Measurements from ENCODE around the gene OR6S1.

Gene OR6S1

DNA sequence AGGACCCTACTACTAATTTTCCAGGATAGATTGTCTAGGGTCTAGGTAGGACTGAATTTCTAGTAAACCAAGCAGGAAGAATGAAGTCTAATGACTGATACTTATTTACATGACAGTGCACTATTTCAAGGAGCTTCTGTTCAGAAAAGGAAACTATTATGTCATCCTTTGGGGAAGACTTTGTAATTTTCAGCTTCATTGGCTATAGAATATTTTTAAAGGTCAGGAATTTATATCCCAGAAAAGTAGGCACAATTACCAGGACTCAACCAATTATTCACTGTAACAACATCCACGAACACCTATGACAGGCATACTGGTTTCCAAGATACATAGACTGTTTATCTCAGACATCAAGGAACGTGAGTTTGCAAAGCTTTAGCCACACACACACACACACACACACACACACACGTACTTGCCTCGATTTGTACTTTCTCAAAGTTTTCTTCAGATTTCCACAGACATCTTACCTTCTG, 23.2 kb downstream of the OR6S1 start:
- Histone ChIP-seq H3K9me3 (ENCODE audit: control insufficient read depth, insufficient read depth, low read depth, low read length) (no peaks in the 10 kb centered on the region), H3K27ac (ENCODE audit: extremely low read depth, low read depth, low read length) (no peak overlapping the region)
- POLR2A ChIA-PET = no interaction called here

DNA sequence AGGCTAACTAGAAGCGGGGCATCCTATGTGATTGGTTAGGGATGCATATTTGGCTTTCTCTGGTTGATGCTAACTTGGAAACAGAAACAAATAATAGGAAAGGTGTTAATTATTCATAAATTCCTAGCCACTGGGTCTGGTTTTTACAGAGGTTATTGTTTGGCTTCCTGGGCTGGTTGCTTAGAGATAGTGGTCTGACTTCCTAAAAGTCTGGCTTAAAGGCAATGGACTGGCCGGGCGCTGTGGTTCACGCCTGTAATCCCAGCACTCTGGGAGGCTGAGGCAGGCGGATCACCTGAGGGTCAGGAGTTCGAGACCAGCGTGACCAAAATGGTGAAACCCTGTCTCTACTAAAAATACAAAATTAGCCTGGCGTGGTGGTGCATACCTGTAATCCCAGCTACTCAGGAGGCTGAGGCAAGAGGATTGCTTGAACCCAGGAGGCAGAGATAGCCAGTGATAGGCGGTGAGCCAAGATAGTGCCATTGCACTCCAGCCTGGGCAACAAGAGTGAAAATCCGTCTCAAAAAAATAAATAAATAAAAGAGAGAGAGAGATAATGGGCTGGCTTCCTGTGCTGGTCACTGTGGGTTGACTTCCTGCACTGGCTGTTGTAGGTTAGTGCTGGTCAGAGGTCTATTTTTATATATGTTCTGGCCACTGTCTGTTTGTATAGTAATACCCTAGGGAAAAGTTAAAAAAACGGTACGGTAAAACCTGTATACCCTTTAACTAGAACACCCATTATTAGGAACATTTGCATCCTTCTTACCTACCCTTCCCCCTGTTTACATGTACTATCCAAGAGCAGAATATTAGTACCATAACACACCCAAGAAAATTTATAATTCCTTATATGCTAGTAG, 24.1 kb downstream of the OR6S1 start:
- CTCF ChIA-PET = no interaction called here
- Histone ChIP-seq H3K4me1 (ENCODE audit: control insufficient read depth, insufficient read depth, low read length) (peaks cover 9% of the 10 kb centered on the region), H3K9me3 (ENCODE audit: control insufficient read depth, insufficient read depth, low read depth, low read length) (no peaks in the 10 kb centered on the region), H3K27ac (ENCODE audit: extremely low read depth, low read depth, low read length) (no peak overlapping the region), H3K36me3 (ENCODE audit: control insufficient read depth in 2 of 2, insufficient read depth in 1 of 2, low read length in 2 of 2) (no peaks in the 10 kb centered on the region), H3K4me3 (ENCODE audit: low read depth, low read length) (no peak overlapping the region)
- POLR2A ChIA-PET = no interaction called here
- TF ChIP-seq ZNF600 (tag by site-specific recombination; IDR thresholded peaks at IDR 0.05) = no peak
- TF ChIP-seq, protein P1, sequence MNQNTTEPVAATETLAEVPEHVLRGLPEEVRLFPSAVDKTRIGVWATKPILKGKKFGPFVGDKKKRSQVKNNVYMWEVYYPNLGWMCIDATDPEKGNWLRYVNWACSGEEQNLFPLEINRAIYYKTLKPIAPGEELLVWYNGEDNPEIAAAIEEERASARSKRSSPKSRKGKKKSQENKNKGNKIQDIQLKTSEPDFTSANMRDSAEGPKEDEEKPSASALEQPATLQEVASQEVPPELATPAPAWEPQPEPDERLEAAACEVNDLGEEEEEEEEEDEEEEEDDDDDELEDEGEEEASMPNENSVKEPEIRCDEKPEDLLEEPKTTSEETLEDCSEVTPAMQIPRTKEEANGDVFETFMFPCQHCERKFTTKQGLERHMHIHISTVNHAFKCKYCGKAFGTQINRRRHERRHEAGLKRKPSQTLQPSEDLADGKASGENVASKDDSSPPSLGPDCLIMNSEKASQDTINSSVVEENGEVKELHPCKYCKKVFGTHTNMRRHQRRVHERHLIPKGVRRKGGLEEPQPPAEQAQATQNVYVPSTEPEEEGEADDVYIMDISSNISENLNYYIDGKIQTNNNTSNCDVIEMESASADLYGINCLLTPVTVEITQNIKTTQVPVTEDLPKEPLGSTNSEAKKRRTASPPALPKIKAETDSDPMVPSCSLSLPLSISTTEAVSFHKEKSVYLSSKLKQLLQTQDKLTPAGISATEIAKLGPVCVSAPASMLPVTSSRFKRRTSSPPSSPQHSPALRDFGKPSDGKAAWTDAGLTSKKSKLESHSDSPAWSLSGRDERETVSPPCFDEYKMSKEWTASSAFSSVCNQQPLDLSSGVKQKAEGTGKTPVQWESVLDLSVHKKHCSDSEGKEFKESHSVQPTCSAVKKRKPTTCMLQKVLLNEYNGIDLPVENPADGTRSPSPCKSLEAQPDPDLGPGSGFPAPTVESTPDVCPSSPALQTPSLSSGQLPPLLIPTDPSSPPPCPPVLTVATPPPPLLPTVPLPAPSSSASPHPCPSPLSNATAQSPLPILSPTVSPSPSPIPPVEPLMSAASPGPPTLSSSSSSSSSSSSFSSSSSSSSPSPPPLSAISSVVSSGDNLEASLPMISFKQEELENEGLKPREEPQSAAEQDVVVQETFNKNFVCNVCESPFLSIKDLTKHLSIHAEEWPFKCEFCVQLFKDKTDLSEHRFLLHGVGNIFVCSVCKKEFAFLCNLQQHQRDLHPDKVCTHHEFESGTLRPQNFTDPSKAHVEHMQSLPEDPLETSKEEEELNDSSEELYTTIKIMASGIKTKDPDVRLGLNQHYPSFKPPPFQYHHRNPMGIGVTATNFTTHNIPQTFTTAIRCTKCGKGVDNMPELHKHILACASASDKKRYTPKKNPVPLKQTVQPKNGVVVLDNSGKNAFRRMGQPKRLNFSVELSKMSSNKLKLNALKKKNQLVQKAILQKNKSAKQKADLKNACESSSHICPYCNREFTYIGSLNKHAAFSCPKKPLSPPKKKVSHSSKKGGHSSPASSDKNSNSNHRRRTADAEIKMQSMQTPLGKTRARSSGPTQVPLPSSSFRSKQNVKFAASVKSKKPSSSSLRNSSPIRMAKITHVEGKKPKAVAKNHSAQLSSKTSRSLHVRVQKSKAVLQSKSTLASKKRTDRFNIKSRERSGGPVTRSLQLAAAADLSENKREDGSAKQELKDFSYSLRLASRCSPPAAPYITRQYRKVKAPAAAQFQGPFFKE (tag by site-specific recombination; IDR thresholded peaks at IDR 0.05; ENCODE audit: borderline replicate concordance) = no peak
- TF ChIP-seq SETDB1 (IDR thresholded peaks at IDR 0.05; ENCODE audit: insufficient read length, low read length) = no peak
- TF ChIP-seq, protein P2, sequence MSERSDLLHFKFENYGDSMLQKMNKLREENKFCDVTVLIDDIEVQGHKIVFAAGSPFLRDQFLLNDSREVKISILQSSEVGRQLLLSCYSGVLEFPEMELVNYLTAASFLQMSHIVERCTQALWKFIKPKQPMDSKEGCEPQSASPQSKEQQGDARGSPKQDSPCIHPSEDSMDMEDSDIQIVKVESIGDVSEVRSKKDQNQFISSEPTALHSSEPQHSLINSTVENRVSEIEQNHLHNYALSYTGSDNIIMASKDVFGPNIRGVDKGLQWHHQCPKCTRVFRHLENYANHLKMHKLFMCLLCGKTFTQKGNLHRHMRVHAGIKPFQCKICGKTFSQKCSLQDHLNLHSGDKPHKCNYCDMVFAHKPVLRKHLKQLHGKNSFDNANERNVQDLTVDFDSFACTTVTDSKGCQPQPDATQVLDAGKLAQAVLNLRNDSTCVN (tag by site-specific recombination; optimal IDR thresholded peaks at IDR 0.05) = no peak
- TF ChIP-seq ZNF555 (tag by site-specific recombination; conservative IDR thresholded peaks at IDR 0.05) = no peak
- TF ChIP-seq, protein P3, sequence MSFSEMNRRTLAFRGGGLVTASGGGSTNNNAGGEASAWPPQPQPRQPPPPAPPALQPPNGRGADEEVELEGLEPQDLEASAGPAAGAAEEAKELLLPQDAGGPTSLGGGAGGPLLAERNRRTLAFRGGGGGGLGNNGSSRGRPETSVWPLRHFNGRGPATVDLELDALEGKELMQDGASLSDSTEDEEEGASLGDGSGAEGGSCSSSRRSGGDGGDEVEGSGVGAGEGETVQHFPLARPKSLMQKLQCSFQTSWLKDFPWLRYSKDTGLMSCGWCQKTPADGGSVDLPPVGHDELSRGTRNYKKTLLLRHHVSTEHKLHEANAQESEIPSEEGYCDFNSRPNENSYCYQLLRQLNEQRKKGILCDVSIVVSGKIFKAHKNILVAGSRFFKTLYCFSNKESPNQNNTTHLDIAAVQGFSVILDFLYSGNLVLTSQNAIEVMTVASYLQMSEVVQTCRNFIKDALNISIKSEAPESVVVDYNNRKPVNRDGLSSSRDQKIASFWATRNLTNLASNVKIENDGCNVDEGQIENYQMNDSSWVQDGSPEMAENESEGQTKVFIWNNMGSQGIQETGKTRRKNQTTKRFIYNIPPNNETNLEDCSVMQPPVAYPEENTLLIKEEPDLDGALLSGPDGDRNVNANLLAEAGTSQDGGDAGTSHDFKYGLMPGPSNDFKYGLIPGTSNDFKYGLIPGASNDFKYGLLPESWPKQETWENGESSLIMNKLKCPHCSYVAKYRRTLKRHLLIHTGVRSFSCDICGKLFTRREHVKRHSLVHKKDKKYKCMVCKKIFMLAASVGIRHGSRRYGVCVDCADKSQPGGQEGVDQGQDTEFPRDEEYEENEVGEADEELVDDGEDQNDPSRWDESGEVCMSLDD (tag by site-specific recombination; IDR thresholded peaks at IDR 0.05) = no peak
- no peak for TF ChIP-seq ZNF558 (tag by site-specific recombination; IDR thresholded peaks at IDR 0.05)
- no peak for TF ChIP-seq ZNF473 (tag by site-specific recombination; IDR thresholded peaks at IDR 0.05)
- no peak for TF ChIP-seq ZNF16 (tag by site-specific recombination; IDR thresholded peaks at IDR 0.05; ENCODE audit: low read depth)
- TF ChIP-seq, protein P4, sequence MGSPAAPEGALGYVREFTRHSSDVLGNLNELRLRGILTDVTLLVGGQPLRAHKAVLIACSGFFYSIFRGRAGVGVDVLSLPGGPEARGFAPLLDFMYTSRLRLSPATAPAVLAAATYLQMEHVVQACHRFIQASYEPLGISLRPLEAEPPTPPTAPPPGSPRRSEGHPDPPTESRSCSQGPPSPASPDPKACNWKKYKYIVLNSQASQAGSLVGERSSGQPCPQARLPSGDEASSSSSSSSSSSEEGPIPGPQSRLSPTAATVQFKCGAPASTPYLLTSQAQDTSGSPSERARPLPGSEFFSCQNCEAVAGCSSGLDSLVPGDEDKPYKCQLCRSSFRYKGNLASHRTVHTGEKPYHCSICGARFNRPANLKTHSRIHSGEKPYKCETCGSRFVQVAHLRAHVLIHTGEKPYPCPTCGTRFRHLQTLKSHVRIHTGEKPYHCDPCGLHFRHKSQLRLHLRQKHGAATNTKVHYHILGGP (tag by site-specific recombination; IDR thresholded peaks at IDR 0.05) = no peak

More for the DNA sequence above, 23.2 kb downstream of the OR6S1 start:
- no peak for TF ChIP-seq ZNF76 (tag by site-specific recombination; IDR thresholded peaks at IDR 0.05; ENCODE audit: borderline replicate concordance, low read depth)
- 0 out of 2 replicates have a peak, but pooled peaks have one; percentile 20 for TF ChIP-seq ZNF629 (tag by site-specific recombination; IDR thresholded peaks at IDR 0.05)
- TF ChIP-seq, protein P5, sequence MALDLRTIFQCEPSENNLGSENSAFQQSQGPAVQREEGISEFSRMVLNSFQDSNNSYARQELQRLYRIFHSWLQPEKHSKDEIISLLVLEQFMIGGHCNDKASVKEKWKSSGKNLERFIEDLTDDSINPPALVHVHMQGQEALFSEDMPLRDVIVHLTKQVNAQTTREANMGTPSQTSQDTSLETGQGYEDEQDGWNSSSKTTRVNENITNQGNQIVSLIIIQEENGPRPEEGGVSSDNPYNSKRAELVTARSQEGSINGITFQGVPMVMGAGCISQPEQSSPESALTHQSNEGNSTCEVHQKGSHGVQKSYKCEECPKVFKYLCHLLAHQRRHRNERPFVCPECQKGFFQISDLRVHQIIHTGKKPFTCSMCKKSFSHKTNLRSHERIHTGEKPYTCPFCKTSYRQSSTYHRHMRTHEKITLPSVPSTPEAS (tag by site-specific recombination; IDR thresholded peaks at IDR 0.05) = peak; percentile 40; the same call in 1 of the 2 replicates
- no peak for TF ChIP-seq ZIC2 (tag by site-specific recombination; IDR thresholded peaks at IDR 0.05)
- 0 out of 2 replicates have a peak, but pooled peaks have one; percentile 15 for TF ChIP-seq KLF8 (tag by site-specific recombination; IDR thresholded peaks at IDR 0.05)
- TF ChIP-seq PRDM1 (tag by site-specific recombination; IDR thresholded peaks at IDR 0.05) = no peak
- Histone ChIP-seq H3K4me1 (ENCODE audit: control insufficient read depth, insufficient read depth, low read length) (peaks cover 9% of the 10 kb centered on the region), H3K36me3 (ENCODE audit: control insufficient read depth in 2 of 2, insufficient read depth in 1 of 2, low read length in 2 of 2) (no peaks in the 10 kb centered on the region), H3K4me3 (ENCODE audit: low read depth, low read length) (no peak overlapping the region)
- CTCF ChIA-PET = interaction anchor here (0.8 kb wide), 1 partner anchor 313 kb away, joined by 5 read pairs; no protein-coding TSS in a partner anchor

All from HEK293 (cell line).